Breast epithelium (tissue), 3 donors: ENCODE results near the gene CAV1.

Experiments used
- POLR2A ChIP-seq: fragments of 450-650 bp; IDR thresholded peaks from one replicate; pipeline ENCODE4 v1.6.1; 2016; ENCODE audit warnings: antibody characterized with exemption, mild to moderate bottlenecking, moderate library complexity
- POLR2AphosphoS5 ChIP-seq, 3 donors: sonication (generic); formaldehyde crosslinking; IDR thresholded peaks; one replicate each; pipeline ENCODE4 v1.6.1; 2017; ENCODE audit warnings: antibody characterized with exemption in 3 of 3
- TF ChIP-seq, protein P1 (sequence below), 3 donors: fragments of 450-650 bp; IDR thresholded peaks; one replicate each; pipeline ENCODE4 v1.5.1; 2016 to 2017; ENCODE audit warnings: antibody characterized with exemption in 3 of 3, mild to moderate bottlenecking in 3 of 3, moderate library complexity in 3 of 3

- TF ChIP-seq POLR2AphosphoS5 (IDR thresholded peaks at IDR 0.05), result no peak
- TF ChIP-seq, protein P1, sequence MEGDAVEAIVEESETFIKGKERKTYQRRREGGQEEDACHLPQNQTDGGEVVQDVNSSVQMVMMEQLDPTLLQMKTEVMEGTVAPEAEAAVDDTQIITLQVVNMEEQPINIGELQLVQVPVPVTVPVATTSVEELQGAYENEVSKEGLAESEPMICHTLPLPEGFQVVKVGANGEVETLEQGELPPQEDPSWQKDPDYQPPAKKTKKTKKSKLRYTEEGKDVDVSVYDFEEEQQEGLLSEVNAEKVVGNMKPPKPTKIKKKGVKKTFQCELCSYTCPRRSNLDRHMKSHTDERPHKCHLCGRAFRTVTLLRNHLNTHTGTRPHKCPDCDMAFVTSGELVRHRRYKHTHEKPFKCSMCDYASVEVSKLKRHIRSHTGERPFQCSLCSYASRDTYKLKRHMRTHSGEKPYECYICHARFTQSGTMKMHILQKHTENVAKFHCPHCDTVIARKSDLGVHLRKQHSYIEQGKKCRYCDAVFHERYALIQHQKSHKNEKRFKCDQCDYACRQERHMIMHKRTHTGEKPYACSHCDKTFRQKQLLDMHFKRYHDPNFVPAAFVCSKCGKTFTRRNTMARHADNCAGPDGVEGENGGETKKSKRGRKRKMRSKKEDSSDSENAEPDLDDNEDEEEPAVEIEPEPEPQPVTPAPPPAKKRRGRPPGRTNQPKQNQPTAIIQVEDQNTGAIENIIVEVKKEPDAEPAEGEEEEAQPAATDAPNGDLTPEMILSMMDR (IDR thresholded peaks at IDR 0.05), result no peak
- no peak for TF ChIP-seq POLR2A
Measured at GRCh38 chr7:116529250-116529649, 4.4 kb downstream of the CAV1 start.
